GM18517 (cell line): ENCODE results near the gene DHRS12.
A peak's percentile ranks its signal among the peaks of the same experiment; 100 is the strongest.
"Not testable (repeated sequence)": the region's sequence is repeated elsewhere in the genome, so short reads cannot be mapped to it uniquely, and the experiment has no call there.

ENCODE experiments used
- ATAC-seq: cut with Tn5 transposase; IDR thresholded peaks from one replicate; pipeline ENCODE4 v1.9.1; 2021; ENCODE audit warnings: mild to moderate bottlenecking, moderate library complexity; ENCODE audit not compliant: unreplicated experiment

The DHRS12 gene

DNA sequence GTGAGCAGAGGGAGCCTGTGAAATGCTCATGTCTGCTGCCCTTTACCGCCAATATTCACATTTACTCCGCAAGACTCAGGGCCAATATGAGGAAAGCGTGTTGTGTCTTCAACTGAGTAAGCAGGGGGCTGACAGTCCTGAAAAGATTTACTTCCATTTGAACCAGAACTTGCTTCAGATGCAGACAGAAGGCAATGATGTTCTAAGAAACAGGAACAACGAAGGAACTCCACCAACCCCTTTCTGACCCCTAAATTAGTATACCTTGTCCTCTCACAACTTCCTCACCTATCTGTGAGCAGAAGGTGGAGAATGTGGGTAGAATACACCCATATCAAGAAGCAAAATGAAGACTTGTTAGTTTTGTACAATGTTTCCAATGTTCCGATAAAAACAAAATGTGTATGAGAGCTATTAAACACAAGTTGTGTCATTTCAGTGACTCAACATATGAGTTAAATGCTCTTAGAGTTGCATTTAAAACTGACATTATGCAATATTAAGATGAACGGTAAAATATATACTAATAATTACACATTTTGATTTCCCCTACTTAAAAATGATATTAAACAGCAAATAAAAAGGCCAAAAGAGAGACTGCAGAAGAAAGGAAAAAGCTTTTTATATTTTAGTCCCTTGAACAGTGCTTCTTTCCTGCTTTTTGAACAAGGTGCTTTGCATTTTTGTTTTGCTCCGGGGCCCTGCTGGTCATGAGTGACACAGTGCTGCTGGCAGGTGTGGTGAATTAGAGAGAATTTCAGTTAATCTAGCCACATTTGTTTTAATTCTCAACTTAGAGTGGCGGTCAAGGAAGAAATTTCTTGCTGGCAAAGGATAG, 25.0 kb upstream of the DHRS12 start:
- no peak for ATAC-seq

DNA sequence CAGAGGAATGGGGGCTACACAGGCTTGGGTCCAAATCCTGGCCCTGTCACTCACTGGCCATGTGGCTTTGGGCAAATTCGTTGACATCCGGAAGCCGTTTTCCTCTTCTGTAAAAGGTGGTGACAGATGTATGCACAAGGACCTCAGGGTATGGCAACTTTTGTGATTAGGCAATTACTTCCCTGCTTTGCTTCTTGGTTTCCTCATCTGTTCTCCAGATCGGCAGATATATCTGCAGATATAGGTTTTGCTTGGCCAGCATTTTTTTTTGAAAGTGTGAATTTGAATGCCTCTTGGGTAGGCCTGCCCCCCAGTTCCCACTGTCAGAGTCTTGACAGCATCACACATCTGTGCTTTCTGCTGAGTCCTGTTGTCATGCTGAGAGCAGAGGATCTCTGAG, 23.3 kb upstream of the DHRS12 start:
- no peak for ATAC-seq

DNA sequence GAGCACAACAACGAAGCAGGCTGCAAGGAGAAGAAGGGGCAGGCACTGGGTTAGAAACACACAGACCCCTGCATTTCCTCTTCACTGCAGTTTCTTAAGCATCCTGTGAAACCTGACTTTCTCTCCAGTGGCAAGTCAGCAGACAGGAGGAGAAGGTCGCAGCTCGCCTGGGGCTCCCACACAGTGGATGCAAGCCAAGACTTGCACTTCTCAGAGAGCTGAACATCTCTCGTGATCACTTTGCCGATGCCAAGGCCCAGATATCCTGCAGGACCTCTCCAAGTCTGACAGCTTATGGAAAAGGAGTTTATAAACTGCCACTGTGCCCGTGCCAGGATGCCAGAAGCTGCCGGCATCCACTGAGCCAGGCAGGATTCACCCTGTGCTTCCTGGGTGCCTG, 22.6 kb upstream of the DHRS12 start:
- ATAC-seq = no peak

DNA sequence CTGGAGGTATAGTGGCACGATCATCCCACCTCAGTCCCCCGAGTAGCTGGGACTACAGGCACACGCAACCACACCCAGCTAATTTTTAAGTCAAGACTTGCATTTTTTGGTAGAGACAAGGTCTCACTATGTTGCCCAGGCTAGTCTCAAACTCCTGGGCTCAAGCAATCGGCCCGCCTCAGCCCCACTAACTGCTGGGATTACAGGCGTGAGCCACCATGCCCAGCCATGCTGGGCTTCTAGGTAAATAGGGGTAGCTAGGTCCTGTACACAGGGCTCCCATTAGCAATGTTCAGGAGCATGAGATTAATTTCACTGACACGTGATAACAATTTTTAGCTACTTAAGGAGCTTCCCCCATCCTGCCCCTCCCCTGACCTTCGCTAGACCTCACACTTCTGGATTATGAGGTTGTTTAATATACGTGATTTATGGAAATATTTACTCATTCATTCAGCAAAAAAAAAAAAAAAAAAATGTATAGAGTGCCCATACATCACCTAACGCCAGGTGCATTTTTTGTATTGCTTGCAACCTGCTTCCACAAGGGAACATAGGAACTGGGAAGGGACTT, 21.8 kb upstream of the DHRS12 start:
- no peak for ATAC-seq

DNA sequence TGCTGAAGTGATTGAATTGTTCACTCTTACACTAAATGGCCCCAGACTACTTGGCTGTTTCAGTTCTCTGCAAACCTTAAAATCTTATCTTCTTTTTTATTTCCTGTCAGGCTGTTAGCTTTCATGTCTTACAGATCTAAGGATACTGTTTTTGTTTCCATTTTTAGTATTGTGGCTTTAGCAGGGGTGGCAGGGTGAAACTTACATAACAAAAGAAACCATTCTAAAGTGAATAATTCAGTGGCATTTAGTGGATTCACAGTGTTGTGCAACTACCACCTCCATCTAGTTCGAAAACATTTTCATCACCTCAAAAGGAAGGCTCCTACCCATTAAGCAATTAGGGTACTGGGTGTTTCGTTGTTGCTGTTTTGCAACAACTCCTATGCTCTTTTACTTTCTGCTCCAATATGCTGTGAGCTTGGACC, 21.2 kb upstream of the DHRS12 start:
- no peak for ATAC-seq

DNA sequence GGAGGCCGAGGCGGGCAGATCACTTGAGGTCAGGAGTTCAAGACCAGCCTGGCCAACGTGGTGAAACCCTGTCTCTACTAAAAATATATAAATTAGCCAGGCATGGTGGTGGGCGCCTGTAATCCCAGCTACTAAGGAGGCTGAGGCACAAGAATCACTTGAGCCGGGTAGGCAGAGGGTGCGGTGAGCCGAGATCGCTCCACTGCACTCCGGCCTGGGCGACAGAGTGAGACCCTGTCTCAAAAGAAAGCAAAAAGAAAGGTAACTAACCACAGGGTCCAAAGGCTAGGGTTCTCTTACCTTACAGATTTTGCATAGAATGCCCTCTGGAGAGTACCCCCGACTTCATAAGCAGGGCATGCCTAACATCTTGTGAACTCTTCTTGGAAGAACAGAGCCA, 20.7 kb upstream of the DHRS12 start:
- not testable (repeated sequence) for ATAC-seq

DNA sequence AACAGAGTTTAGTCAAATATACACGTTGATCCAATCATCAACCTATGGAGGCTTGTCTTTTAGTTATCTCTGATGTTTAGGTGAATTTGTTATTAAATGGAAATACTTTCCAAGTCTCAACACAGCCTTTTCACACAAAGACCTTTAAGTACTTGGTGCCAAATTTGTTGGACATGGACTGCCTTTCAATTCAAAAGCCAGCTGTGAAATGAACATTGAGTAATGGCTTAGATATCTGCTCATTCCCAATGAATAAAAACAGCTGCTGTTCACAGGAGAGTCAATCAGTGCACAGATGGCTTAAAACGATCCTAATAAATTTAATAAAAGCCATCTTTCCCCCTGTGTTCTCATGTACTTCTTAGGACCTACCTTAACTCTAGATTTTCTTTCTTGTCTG, 19.9 kb upstream of the DHRS12 start:
- no peak for ATAC-seq

DNA sequence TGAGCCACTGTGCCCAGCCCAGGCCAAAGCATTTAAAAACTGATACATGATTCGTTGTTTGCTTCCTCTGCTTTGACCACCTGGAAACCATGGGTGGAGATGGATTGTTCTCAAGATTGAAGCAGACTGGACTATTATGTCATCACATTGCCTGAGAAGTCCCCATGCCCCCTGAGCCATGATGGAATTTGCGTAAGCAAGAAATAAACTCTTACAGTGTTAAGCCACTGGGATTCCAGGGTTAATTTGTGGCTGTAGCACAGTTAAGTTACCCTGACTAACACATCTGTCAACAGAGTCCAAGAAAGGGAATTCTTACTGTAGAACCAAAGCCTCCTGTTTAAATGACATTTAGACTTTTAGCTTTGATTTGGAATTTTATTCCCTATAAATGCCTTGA, 19.4 kb upstream of the DHRS12 start:
- ATAC-seq = no peak

DNA sequence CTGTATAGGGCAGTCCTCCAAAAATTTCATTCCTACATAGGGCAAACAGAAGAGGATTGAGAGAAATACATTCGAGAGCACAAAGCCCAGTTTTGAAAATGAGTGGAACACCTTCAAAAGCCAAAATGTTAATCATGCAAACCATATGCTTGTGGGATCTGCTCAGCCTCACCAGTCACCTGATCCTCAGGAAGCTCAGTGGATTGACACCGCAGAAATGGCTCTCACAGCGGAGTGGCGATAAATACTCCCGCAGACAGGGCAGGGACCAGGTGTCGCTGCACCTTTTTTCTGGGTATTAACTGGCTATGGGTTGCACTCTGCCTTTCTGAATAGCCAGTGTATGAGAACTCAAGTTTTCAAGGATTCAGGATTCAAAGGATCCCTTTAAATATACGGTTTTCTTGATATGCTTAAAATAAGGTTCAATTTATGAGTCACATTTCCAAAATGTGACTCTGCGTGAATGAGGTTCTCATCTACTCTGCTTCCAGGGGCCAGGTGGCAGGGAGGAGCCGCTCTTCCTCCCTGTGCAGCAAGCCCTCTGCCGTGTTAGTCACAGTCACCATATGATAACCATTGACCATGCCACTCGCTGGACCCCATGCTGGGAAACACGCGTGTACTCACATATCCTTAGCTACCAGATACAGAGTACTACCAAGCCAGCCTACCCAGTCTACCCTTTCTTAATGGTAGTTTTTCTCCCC, 18.3 kb upstream of the DHRS12 start:
- no peak for ATAC-seq

DNA sequence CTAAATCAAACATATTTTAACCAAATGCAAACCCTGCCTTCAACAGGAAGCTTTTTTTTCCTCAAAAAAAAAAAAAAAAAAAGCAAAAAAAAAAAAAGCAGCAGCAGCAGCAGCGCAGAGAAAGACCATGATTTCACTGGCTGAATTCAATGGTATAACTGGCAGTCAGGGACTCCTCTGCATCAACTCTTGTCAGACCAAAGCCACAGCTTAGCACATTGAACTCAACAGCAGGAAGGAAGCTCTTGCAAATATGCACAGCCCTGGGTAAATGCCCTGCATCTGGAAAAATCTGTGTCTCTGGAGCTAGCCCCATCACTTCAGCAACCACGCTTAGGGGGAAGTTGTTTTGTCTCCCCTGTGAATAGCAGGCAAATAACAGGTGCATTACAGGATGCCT, 17.6 kb upstream of the DHRS12 start:
- no peak for ATAC-seq

DNA sequence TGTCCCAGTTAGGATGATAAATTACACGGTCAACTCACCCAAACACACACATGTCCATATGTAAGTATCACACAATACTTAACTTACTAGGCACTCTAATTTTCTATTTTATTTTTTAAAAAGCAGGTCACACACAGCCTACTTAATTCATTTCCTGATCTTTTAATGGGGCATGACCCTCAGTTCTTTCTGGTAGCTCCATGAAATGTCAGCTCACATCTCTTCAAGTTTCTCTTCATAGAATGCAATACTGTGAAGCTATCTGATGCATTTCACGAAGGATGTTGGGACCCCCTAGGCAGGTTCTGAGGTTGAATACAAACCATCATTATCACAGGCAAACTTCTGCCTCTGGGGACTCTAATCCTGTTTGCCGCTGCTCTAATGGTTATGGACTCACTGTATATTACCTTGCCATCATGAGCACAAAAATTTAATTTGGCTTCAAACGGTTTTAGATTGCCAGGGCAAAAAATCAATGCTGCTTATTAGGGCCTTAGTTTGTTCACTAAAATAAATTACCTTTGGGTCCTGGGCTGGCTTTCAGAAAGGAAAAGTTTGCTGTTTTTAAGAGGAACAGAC, 16.1 kb upstream of the DHRS12 start:
- no peak for ATAC-seq

DNA sequence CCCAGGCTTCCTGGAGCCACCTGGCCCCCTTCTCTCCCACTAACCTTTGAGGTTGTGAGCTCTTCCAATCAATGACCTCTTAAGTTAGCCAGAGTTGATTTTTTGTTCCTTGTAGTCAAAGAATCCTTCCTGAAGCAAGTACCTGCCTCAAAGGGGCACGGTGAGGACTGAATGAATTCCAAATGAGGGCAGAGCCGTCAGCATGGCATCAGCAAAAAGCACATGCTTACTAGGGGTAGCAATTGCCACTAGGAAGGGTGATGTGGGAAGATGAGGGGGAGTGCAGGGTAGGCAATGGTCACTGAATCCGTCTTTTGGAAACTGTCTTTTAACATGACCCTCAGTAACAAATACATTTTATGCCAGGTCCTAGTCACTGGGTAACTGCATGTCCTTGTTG, 15.6 kb upstream of the DHRS12 start:
- ATAC-seq = no peak

DNA sequence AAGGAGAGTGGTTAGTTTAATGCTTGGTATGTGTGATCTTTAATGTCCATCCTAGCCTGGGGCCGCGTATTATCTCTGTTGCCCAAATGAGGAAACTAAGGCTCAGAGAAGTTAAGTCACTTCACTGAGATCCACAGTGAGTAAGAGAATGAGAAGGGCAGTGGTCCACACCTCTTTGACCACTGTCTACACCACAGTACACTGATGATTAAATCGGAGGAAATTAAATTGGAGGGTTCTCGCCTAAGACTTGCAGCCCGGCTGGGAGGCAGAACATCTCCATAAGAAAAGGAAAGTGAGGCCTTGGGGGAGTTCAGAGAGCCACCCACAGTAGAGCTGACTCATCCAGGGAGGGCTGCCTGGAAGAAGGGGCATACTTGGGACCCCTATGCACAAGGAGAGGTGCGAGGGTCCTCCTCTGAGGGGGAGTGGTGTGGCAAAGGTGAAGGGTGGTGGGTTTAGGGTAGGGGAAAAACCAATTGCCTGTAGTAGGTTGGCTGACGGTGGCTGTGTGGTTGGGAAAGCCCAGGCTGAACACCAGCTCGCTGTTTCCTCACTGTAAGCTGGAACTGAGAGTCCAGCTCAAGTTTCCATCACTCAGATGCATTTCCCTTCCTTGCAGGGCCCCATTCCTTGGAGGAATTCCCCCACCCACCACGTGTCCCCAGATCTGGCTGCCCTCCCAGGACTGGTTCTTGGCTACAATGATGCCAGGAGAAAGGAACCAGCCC, 15.0 kb upstream of the DHRS12 start:
- no peak for ATAC-seq

DNA sequence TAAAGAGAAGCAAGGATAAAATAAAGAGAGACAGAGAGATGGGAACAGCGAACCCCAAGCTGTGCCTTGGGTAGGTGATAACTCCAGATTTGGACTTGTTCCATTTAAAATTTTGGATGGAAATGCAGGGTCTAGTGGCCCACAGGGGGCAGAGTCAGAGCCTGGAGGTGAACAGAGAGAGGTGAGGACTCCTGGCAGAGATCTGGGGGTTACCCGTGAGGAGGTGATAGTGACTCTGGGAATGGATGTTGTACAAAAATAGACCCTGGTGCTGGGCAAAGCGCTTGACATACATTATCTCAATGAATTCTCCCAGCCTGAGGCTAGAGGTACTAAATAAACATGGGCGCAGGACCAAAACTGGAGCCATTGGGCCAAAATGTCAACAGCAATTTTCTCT, 14.3 kb upstream of the DHRS12 start:
- ATAC-seq = no peak

DNA sequence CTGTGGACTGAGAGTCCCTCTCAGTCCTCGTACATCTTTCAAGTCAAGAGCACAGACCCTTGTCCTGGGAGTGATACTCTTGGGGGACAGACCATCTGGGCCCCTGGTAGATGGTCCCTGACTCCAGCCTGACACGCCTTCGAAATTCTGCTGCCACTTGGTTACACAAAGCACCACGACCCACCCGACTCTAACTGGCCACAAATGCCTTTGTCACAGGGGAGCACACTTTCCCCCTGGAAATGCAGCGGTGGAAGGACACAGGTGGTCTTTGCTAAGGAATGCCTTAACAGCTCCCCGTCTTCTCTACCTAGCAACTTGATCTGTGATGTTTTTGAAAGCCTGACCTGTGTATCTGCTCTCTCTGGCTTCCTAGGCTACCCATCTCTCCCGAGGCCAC, 13.8 kb upstream of the DHRS12 start:
- no peak for ATAC-seq

DNA sequence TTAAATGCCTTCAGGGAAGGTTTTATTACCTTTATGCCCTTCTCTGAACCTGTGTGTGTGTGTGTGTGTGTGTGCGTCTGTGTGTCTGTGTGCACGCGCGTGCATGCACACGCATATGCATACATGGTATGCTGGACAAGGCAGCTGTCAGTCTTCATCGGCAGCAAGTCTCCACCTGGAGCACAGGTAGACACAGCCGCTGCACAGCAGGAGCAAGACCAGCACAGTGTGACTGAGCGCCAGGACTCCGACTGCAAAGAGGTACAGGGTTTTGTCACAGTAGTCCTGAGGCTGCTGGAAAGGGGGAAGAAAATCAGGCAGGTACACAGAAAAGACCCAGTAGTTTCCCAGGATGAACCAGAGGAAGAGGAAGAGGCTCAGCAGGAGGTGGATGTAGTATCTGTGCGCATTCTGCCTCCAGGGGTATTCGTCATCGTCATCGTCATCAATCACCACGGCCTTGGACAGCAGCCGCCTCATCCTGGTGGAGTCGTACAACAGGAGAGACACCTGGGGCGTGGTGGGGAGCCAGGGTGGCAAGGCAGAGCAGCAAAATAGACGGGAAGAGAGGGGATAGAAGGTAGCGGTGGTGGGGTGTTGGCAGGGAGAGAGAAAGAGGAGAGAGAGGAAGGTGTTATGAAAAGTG, 12.8 kb upstream of the DHRS12 start:
- no peak for ATAC-seq

DNA sequence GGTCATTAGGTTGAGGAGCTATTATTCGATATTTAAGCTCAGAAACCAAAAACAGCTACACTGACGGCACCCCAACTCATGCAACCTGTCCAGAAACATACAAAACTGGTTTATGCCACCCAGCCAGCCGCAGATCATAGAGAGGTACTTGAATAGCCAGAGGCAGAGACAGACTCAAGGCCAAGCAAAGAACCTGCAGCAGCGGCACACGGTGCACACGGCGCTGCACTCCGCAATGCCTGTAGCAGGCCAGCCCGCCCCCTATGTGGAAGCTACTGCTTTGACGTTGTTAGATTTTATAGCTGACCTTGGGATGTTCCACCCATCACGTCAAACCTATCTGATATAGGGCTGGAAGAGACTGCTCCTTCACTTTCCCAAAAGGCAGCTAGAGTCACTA, 11.9 kb upstream of the DHRS12 start:
- no peak for ATAC-seq

DNA sequence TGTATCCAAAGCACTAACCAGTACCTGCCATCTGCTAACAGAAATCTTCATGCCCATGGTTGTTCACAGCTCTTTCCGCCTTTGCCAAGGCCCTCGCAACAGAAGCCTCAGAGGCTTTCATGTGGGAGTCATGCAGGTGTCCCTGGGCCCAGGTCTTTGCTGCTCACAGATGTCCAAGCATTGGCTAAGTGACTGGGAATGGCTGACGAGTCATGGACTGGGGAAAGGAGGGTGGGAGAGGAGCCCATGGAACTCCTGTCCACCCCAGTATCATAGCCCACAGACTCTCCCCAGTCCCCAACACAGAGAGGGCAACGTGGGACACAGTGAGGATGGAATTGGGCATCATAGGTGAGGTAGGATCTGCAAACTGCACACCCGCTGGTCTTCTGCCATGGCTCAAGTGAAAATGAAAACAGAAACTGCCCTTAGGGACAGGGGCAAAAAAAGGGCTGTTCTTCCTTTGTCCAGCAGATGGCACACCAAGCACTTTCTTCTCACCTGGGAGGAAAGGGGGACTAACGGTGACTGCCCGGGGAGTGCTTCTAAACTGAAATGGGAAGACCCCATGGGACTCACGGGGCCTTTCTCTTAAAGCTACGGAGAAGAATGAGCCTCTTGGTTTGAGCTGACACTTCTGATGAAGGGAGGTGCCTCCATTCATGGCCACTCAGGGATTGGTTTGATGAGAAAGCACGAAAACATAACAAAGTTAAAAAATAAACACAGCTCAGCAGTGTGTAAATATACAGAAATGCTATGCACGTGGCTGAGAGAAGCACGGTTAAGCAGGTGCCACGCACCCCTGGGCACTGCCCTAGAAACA, 11.1 kb upstream of the DHRS12 start:
- ATAC-seq = peak; percentile 86

DNA sequence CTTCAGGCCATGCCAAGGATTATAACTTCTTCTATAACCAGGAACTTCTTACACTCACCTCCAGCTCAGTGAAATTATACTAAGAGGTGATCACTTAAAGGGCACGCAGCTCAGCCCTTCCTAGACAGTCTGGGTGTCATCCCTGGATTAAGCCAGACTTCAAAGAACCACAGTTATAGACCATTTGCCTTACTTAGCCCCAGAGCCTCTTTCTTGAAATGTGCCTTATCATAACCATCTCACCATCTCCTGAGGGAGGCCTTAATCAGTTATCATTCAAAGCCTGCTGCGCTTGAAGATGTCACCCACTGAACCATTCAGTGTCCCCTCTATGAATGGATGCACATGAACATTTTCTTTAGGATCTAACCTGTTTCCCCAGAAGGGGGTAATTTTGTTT, 10.1 kb upstream of the DHRS12 start:
- no peak for ATAC-seq
